ENCODE results near the gene LIMS2. TPM values are rescaled to one million over a fixed set of nuclear protein-coding genes. Genes with fewer than 3 reads are reported as not detected.

The LIMS2 gene
- total RNA-seq, 2 donors from 2014 or later = 80.2 to 91.7 TPM

DNA sequence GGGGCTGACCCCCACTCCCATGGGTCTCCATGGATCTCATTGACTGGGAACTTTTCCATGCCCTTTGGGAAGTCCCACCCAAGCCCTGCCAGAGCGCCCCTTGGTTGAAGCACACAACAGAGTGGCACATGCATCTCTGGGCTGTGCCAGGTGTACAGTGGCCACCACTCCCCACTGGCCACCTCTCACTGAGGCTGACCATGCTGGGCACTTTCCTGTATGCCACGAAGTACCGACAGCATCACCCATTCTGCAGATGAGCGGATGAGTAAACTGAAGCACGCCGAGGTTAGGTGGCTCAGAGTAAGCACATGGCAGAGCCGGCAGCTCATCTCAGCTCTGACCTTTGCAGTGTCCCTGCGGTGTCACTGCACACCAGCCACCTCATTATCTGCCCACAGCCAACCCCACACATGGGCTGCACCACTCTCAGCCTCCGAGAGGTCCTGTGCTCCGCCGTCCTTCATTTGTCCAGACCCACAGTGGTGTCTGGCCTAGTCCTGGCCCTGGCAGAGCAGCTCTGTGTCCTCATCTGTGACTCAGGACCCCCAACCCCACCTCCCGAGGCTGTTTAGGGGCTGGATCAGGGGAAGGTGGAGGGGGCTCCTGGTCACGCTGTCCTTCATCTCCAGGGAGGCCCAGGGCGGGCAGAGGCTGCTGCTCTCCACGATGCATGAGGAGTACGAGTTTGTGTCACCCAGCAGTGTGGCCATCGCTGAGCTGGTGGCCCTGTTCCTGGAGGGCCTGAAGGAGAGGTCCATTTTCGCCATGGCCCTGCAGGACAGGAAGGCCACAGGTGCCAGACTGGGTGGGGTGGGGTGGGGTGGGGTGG is 47.4 kb downstream of the LIMS2 start:
- H3K4me1 ChIP-seq = peaks cover 0 to 28% of the 10 kb centered on the region in 2 donors
- H3K9me3 ChIP-seq = no peaks in the 10 kb centered on the region
- no peak overlapping the region for H3K27ac ChIP-seq
- TF ChIP-seq, protein P1, sequence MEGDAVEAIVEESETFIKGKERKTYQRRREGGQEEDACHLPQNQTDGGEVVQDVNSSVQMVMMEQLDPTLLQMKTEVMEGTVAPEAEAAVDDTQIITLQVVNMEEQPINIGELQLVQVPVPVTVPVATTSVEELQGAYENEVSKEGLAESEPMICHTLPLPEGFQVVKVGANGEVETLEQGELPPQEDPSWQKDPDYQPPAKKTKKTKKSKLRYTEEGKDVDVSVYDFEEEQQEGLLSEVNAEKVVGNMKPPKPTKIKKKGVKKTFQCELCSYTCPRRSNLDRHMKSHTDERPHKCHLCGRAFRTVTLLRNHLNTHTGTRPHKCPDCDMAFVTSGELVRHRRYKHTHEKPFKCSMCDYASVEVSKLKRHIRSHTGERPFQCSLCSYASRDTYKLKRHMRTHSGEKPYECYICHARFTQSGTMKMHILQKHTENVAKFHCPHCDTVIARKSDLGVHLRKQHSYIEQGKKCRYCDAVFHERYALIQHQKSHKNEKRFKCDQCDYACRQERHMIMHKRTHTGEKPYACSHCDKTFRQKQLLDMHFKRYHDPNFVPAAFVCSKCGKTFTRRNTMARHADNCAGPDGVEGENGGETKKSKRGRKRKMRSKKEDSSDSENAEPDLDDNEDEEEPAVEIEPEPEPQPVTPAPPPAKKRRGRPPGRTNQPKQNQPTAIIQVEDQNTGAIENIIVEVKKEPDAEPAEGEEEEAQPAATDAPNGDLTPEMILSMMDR (IDR thresholded peaks at IDR 0.05) = no peak
- H3K4me3 ChIP-seq = no peak overlapping the region
- H3K36me3 ChIP-seq = no peaks in the 10 kb centered on the region
- no peak for DNase-seq (ENCODE audit: low spot score)
- no peaks in the 10 kb centered on the region for H3K27me3 ChIP-seq

DNA sequence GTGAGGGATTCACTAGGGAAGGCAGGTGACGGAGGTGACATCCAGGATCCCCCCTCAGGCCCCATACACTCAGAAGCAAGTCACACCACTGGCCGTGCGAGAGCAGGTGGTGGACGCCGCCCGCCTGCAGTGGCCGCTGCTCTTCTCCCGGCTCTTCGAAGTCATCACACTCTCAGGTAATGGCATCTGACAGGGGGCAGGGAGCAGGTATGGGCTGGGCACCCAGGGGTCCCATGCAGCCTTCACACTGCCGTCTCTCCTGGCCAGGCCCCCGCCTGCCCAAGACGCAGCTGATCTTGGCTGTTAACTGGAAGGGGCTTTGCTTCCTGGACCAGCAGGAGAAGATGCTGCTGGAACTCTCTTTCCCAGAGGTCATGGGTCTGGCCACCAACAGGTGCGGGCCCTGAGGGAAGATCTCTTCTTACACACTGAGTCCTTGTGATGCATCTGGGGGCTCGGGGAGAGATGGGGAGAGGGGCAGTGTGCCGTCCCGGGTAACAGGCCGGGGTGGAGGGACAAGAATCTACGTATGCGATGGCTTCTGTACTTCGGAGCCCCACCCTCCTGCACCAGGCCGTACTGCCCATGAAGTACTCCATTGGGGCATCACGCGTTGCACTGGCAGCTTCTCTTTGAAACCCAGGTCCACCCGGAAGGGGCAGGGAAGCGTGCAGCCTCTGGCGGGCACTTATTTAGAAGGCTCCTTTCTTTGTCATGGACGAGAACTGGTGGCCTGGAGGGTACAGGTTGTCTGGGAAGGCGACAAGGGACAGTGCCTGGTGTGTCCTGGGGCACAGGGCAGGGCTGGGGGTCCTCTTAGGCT is 48.2 kb downstream of the LIMS2 start:
- Histone ChIP-seq H3K36me3 (no peaks in the 10 kb centered on the region), H3K4me1 (peaks cover 0 to 20% of the 10 kb centered on the region in 2 donors), H3K4me3 (no peak overlapping the region), H3K27ac (no peak overlapping the region), H3K27me3 (no peaks in the 10 kb centered on the region), H3K9me3 (no peaks in the 10 kb centered on the region)
- no peak for DNase-seq (ENCODE audit: low spot score)
- TF ChIP-seq, protein P1 (IDR thresholded peaks at IDR 0.05) = no peak

DNA sequence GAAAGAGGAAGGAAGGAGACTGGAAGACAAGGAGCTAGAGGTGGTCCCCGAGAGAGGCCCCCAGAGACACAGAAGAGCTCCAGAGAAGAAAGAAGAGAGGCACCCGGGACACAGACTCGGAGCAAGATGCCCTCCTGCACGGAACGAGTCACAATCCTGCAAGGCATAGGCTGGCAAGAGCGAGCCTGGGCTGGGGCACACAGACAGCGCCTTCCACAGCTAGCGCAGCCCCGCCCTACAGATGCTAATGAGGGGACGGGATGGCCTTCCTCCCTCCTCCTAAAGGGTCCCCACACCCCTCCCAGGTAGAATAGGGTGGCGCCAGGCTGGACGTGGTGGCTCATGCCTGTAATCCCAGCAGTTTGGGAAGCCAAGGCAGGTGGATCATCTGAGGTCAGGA is 49.2 kb downstream of the LIMS2 start:
- Histone ChIP-seq H3K9me3 (no peaks in the 10 kb centered on the region), H3K27me3 (no peaks in the 10 kb centered on the region), H3K4me3 (no peak overlapping the region), H3K4me1 (peaks cover 0 to 10% of the 10 kb centered on the region in 2 donors), H3K36me3 (no peaks in the 10 kb centered on the region), H3K27ac (no peak overlapping the region)
- no peak for DNase-seq (ENCODE audit: low spot score)
- TF ChIP-seq, protein P1 (IDR thresholded peaks at IDR 0.05) = no peak

DNA sequence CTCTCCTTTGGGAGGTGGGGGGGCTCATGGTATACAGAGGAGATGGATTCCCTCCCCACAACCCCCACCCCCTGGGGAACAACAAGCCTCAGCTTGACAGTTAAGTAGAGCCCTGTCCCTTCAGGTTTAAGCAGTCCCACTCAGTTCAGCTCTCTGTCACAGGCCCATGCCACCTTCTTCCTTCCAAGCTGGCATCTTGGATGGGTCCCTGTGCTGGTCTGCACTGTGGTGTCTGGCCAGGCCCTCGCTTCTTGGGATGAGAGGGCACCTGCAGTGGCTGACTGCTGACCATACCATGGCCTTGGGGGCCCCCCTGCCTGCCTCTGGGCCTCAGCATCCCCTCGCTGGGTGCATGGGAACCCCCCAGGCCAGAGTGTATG is 49.8 kb downstream of the LIMS2 start:
- Histone ChIP-seq H3K4me3 (no peak overlapping the region), H3K27ac (no peak overlapping the region), H3K27me3 (no peaks in the 10 kb centered on the region), H3K36me3 (no peaks in the 10 kb centered on the region), H3K4me1 (peaks cover 0 to 4% of the 10 kb centered on the region in 2 donors), H3K9me3 (no peaks in the 10 kb centered on the region)
- DNase-seq (ENCODE audit: low spot score) = no peak
- TF ChIP-seq, protein P1 (IDR thresholded peaks at IDR 0.05) = no peak

DNA sequence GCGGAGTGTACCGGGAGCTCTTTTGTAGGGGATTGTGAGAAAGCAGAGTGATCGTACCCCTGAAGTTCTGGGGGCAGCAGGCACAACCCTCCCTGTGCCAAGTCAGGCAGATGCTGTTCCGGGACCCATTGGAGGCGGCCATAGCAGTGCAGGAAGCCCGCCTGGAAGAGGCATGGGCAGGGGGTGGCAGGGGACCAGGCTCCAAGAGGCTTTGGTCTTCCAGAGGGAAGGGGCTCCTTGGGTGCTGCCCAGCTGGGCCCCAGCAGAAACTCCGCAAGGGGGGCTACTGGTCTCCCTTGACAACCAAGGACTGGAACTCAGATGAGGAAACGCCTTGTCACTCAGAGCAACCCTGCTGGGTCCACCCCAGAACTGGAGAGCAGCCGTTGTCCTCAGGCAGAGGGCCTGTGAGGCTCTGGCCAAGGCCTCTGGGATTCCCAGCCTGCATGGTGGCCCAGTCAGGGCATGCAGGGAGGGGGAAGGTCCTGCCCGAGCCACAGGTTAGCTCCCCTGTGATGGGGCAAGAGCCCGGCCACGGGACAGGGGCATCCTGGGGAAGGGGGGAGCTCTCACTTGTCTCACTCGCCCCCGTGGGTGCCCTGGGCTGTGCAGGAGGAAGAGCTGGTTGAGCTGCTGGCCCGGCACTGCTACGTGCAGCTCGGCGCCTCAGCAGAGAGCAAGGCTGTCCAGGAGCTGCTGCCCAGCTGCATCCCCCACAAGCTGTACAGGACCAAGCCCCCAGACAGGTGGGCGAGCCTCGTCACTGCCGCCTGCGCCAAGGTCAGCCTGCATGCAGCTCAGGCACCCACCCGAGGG is 50.4 kb downstream of the LIMS2 start:
- TF ChIP-seq, protein P1 (IDR thresholded peaks at IDR 0.05) = no peak
- Histone ChIP-seq H3K4me3 (no peak overlapping the region), H3K27me3 (no peaks in the 10 kb centered on the region), H3K36me3 (no peaks in the 10 kb centered on the region), H3K9me3 (no peaks in the 10 kb centered on the region), H3K27ac (no peak overlapping the region), H3K4me1 (no peaks in the 10 kb centered on the region)
- DNase-seq (ENCODE audit: low spot score) = no peak
